Uterus (tissue), 4 donors: ENCODE data around the gene PPEF1. TPM values are rescaled to one million over a fixed set of nuclear protein-coding genes. Genes with fewer than 3 reads are reported as not detected.

Source experiments
- DNase-seq, 2 donors: peaks; one replicate each; pipeline ENCODE4 v3.0.0-alpha.2; 2019 to 2020
- H3K27ac ChIP-seq, 2 donors: fragments of 200-600 bp; sonication (generic); 1 replicate in 1 of 2; 2 replicates in 1 of 2; pipeline ENCODE4 v1.5.1; 2016 to 2018
- H3K27me3 ChIP-seq, 2 donors: fragments of 200-600 bp; sonication (generic); one replicate each; pipeline ENCODE4 v1.5.1; 2018 to 2019; ENCODE audit warnings: control low read depth in 1 of 2
- H3K36me3 ChIP-seq, 2 donors: fragments of 200-600 bp; sonication (generic); one replicate each; pipeline ENCODE4 v1.5.1; 2019; ENCODE audit warnings: control low read depth in 1 of 2
- H3K4me1 ChIP-seq, 2 donors: fragments of 200-600 bp; sonication (generic); one replicate each; pipeline ENCODE4 v1.5.1; 2018 to 2019; ENCODE audit warnings: control low read depth in 1 of 2
- H3K4me3 ChIP-seq, 2 donors: fragments of 200-600 bp; sonication (generic); 1 replicate in 1 of 2; 2 replicates in 1 of 2; pipeline ENCODE4 v1.5.1; 2018 to 2019; ENCODE audit warnings: mild to moderate bottlenecking in 1 of 2
- H3K9me3 ChIP-seq, 2 donors: fragments of 200-600 bp; sonication (generic); one replicate each; pipeline ENCODE4 v1.5.1; 2019; ENCODE audit warnings: control low read depth in 1 of 2
- POLR2A ChIP-seq, 2 donors: fragments of 450-650 bp; IDR thresholded peaks; one replicate each; pipeline ENCODE4 v1.6.1; 2016; ENCODE audit warnings: antibody characterized with exemption in 2 of 2, mild to moderate bottlenecking in 1 of 2, moderate library complexity in 1 of 2
- intact Hi-C: fragments of 100-400 bp; cut with DNase I; formaldehyde crosslinking; loops from one replicate; pipeline ENCODE4 v1.15.1; 2023; ENCODE audit warnings: low total_unique reads
- total RNA-seq, 4 donors: library from RNA; depleted of rRNA in 3 of 4; stranded (reverse); fragments of >200 nt in 3 of 4; gene quantifications; one replicate each; pipeline versions ENCODE4 v1.1.0 to v1.2.4, GENCODE V29; 2014 to 2023
- TF ChIP-seq, protein P1 (sequence below), 4 experiments: fragments of 200-600 bp in 2 of 4; fragments of 450-650 bp in 2 of 4; sonication (generic) in 2 of 4; IDR thresholded peaks; one replicate each; pipeline ENCODE4 v1.5.1; 2016 to 2019; ENCODE audit warnings: antibody characterized with exemption in 4 of 4, mild to moderate bottlenecking in 2 of 4, moderate library complexity in 1 of 4
- donor health status: DM: yes; HTN: yes; CAD: no.

Gene PPEF1
- total RNA-seq, 4 donors from 2014 or later = under 0.01 to 0.76 TPM; not detected in 2

DNA sequence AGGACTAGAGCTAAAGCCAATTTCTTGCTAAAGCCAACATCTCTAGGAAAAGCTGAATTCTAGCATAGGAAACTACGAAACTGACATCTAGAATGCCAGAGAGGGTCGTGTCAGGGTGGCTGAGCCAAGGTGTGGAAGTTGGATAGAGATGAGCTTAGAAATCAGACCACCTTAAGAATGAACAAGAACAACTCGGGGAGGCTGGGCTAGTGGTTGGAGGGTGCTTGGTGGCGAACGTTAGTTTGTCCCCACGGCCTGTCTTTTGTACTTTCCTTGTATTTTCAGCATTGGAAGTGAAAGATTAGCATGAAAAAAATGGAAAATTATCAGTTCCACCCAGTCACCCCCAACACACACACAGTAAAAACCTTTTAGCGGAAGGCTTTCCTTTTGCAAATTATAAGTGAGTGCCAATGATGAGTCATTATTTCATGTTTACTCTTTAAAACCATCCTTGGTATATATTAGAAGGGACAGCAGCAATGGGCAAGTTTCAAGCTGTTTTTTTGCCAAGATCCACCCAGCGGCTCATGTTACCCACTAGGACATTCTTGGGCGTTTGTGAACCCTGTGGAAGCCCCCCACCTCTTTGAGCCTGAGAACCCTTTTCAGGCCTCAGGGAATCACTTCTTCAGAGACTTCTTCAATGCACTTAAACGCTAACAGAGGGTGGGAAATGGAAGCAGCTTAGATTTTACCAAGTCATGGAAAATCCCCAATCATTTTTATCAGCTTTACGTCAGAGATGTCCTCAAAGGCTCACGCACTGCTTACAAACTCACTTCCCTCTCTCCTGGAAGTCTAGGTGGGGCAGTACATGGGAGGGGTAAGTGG is 4.9 kb upstream of the PPEF1 start:
- no peaks in the 10 kb centered on the region for H3K9me3 ChIP-seq
- no peak for DNase-seq
- H3K27me3 ChIP-seq = no peaks in the 10 kb centered on the region

DNA sequence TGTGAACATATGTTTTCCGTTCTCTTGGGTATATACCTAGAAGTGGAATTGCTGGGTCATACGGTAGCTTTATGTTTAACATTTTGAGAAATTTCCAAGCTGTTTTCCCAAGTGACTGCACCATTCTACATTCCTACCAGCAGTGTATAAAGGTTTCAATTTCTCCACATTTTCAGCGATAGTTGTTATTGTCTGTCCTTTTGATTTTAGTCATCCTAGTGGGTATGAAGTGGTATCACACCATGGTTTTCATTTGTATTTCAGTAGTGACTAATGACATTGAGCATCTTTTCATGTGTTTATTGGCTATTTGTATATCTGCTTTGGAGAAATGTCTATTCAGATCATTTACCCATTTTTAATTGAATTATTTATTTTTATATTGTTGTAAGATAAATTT is 2.4 kb downstream of the PPEF1 start:
- Histone ChIP-seq H3K9me3 (no peaks in the 10 kb centered on the region), H3K27ac (no peak overlapping the region), H3K36me3 (no peaks in the 10 kb centered on the region), H3K4me1 (no peaks in the 10 kb centered on the region), H3K27me3 (no peaks in the 10 kb centered on the region), H3K4me3 (no peak overlapping the region)
- intact Hi-C loops = no loop called here
- no peak for DNase-seq
- TF ChIP-seq, protein P1, sequence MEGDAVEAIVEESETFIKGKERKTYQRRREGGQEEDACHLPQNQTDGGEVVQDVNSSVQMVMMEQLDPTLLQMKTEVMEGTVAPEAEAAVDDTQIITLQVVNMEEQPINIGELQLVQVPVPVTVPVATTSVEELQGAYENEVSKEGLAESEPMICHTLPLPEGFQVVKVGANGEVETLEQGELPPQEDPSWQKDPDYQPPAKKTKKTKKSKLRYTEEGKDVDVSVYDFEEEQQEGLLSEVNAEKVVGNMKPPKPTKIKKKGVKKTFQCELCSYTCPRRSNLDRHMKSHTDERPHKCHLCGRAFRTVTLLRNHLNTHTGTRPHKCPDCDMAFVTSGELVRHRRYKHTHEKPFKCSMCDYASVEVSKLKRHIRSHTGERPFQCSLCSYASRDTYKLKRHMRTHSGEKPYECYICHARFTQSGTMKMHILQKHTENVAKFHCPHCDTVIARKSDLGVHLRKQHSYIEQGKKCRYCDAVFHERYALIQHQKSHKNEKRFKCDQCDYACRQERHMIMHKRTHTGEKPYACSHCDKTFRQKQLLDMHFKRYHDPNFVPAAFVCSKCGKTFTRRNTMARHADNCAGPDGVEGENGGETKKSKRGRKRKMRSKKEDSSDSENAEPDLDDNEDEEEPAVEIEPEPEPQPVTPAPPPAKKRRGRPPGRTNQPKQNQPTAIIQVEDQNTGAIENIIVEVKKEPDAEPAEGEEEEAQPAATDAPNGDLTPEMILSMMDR (IDR thresholded peaks at IDR 0.05) = no peak
- no peak for TF ChIP-seq POLR2A (IDR thresholded peaks at IDR 0.05)

More for the DNA sequence above, 4.9 kb upstream of the PPEF1 start:
- Histone ChIP-seq H3K4me1 (no peaks in the 10 kb centered on the region), H3K27ac (peak overlapping the region in 1 of 2 donors; percentile 14), H3K36me3 (no peaks in the 10 kb centered on the region), H3K4me3 (no peak overlapping the region)
- intact Hi-C loops = no loop called here
- TF ChIP-seq, protein P1 (IDR thresholded peaks at IDR 0.05) = no peak
- no peak for TF ChIP-seq POLR2A (IDR thresholded peaks at IDR 0.05)

- H3K27me3 ChIP-seq = no peaks in the 10 kb centered on the region
- intact Hi-C loops = no loop called here
- H3K27ac ChIP-seq = no peak overlapping the region
- no peaks in the 10 kb centered on the region for H3K36me3 ChIP-seq
- H3K4me3 ChIP-seq = no peak overlapping the region
- H3K9me3 ChIP-seq = no peaks in the 10 kb centered on the region
- no peak for TF ChIP-seq POLR2A (IDR thresholded peaks at IDR 0.05)
- TF ChIP-seq, protein P1 (IDR thresholded peaks at IDR 0.05) = no peak
- DNase-seq = no peak
- H3K4me1 ChIP-seq = no peaks in the 10 kb centered on the region
Measured at GRCh38 chrX:18714910-18715309, 7.5 kb downstream of the PPEF1 start.

DNA sequence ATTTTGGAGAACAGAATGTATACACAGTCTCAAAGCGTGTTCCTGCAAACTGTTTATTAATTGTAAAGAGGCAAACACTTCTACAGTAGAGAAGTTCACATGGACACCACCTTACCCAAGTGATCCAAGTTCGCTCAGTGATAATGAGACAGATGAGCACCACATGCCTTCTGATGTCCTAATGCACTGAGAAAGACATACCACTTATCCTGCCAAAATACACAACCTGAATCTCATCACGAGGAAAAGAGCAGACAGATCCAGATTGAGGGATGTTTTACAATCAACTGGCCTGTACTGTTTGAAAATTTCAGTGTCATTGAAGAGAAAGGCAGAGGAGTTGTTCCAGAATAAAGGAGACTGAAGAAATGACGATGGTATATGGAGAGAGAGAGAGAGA is 12.4 kb downstream of the PPEF1 start:
- no peak for DNase-seq
- Histone ChIP-seq H3K4me1 (no peaks in the 10 kb centered on the region), H3K4me3 (no peak overlapping the region), H3K27me3 (no peaks in the 10 kb centered on the region), H3K9me3 (no peaks in the 10 kb centered on the region), H3K36me3 (no peaks in the 10 kb centered on the region), H3K27ac (no peak overlapping the region)
- TF ChIP-seq POLR2A (IDR thresholded peaks at IDR 0.05) = no peak
- TF ChIP-seq, protein P1 (IDR thresholded peaks at IDR 0.05) = no peak
- intact Hi-C loops = no loop called here

GRCh38 chrX:18721683-18722499 is 14.4 kb downstream of the PPEF1 start:
- TF ChIP-seq POLR2A (IDR thresholded peaks at IDR 0.05) = no peak
- TF ChIP-seq, protein P1 (IDR thresholded peaks at IDR 0.05) = no peak
- Histone ChIP-seq H3K9me3 (no peaks in the 10 kb centered on the region), H3K27me3 (no peaks in the 10 kb centered on the region), H3K36me3 (no peaks in the 10 kb centered on the region), H3K27ac (no peak overlapping the region), H3K4me3 (no peak overlapping the region), H3K4me1 (no peaks in the 10 kb centered on the region)
- no peak for DNase-seq
- intact Hi-C loops = no loop called here
